ENCODE data around the gene CD82. TPM values are rescaled to one million over a fixed set of nuclear protein-coding genes. Genes with fewer than 3 reads are reported as not detected.

CD82 gene
- total RNA-seq, 1 experiment from 2014 or later, result 30.7 TPM

DNA sequence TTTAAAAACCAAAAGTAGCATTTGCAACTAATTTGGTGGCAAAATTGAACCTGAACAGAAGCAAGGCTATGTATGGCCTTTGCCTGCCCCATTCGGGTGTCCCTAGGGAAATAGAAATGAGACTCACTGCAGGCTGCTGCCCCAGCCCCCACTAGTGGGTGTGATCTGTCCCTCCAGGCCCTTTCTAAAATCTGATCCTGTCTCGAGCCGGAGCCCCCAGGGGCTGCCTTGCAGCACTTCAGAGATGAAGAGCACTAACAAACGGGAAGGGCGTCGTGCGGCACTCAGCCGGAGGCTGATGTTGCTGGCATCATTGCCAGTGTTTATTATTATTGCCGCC is 43.2 kb downstream of the CD82 start:
- H3K9me3 ChIP-seq (ENCODE audit: insufficient read depth, low read depth), result no peaks in the 10 kb centered on the region

DNA sequence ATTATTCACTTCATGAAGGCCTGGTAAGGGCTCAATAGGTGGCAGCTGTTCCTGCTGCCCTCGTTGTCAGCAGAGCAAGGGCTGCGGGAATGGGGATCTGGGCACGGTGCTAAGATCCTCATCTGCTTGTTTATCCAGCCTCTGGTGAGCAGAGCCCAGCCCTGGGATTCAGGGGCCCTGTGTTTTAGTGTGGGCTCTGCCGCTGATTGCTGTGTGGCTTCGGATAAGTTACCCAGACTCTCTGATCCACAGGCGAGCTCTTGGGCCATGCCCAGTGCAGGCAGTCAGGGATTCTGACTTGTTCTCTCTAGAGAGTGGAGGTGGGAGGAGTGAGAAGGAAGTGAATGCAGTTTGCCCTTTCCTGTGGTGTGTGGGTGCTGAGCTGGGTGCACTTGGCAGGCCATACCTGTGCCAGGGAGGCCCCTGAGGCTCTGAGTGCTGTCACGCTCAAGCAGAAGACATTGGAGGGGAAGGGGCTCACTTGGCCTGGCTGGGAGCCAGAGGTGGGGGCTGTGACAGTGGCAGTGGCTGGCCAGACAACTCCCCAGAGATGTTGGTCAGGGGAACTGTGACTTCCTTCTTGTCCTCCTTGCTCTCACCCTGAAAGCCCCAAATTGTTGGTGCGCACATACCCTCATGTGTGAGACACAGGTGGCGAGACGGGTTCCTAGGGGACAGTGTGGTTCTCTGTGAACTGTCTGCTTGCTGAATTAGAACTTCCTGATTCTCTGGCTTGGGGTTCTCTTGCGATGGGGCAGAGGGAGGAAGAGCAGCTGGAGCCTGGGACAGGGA is 43.7 kb downstream of the CD82 start:
- Histone ChIP-seq H3K4me3 (no peak overlapping the region), H3K27ac (no peak overlapping the region), H3K9me3 (ENCODE audit: insufficient read depth, low read depth) (no peaks in the 10 kb centered on the region), H4K20me1 (ENCODE audit: insufficient read depth) (no peaks in the 10 kb centered on the region), H2AFZ (no peak overlapping the region), H3K36me3 (ENCODE audit: low read depth) (no peaks in the 10 kb centered on the region), H3K4me1 (replicated peaks; ENCODE audit: insufficient read depth) (no peaks in the 10 kb centered on the region), H3K79me2 (ENCODE audit: low read depth) (no peaks in the 10 kb centered on the region), H3F3A (ENCODE audit: insufficient read depth, low read depth) (no peaks in the 10 kb centered on the region), H3K27me3 (ENCODE audit: insufficient read depth, low read depth) (no peaks in the 10 kb centered on the region), H3K4me2 (no peak overlapping the region), H3K9me2 (ENCODE audit: insufficient read depth) (no peaks in the 10 kb centered on the region)
- DNase-seq, result no peak
- POLR2A ChIA-PET (ENCODE audit: unreplicated experiment), result no interaction called here
- intact Hi-C loops (cut with micrococcal nuclease; ENCODE audit: unreplicated experiment), result no loop called here
- CTCF ChIA-PET, result interaction anchor here (0.5 to 0.6 kb wide), 2 partner anchors 55 to 493 kb away, joined by 6 read pairs; no protein-coding TSS in a partner anchor
- TF ChIP-seq, protein P1, sequence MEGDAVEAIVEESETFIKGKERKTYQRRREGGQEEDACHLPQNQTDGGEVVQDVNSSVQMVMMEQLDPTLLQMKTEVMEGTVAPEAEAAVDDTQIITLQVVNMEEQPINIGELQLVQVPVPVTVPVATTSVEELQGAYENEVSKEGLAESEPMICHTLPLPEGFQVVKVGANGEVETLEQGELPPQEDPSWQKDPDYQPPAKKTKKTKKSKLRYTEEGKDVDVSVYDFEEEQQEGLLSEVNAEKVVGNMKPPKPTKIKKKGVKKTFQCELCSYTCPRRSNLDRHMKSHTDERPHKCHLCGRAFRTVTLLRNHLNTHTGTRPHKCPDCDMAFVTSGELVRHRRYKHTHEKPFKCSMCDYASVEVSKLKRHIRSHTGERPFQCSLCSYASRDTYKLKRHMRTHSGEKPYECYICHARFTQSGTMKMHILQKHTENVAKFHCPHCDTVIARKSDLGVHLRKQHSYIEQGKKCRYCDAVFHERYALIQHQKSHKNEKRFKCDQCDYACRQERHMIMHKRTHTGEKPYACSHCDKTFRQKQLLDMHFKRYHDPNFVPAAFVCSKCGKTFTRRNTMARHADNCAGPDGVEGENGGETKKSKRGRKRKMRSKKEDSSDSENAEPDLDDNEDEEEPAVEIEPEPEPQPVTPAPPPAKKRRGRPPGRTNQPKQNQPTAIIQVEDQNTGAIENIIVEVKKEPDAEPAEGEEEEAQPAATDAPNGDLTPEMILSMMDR (conservative IDR thresholded peaks at IDR 0.05), result no peak
- TF ChIP-seq EZH2 (IDR thresholded peaks at IDR 0.05; ENCODE audit: low read depth), result no peak
- BruUV-seq (replicated peaks), result no TSS peak

More for the DNA sequence above, 43.2 kb downstream of the CD82 start:
- Histone ChIP-seq H3K4me2 (no peak overlapping the region), H3K27ac (no peak overlapping the region), H3K36me3 (ENCODE audit: low read depth) (no peaks in the 10 kb centered on the region), H3K4me1 (replicated peaks; ENCODE audit: insufficient read depth) (no peaks in the 10 kb centered on the region), H3K4me3 (no peak overlapping the region), H3K27me3 (ENCODE audit: insufficient read depth, low read depth) (no peaks in the 10 kb centered on the region), H3K79me2 (ENCODE audit: low read depth) (no peaks in the 10 kb centered on the region), H3K9me2 (ENCODE audit: insufficient read depth) (no peaks in the 10 kb centered on the region), H3F3A (ENCODE audit: insufficient read depth, low read depth) (no peaks in the 10 kb centered on the region), H2AFZ (no peak overlapping the region), H4K20me1 (ENCODE audit: insufficient read depth) (no peaks in the 10 kb centered on the region)
- intact Hi-C loops (cut with micrococcal nuclease; ENCODE audit: unreplicated experiment), result no loop called here
- no TSS peak for BruUV-seq (replicated peaks)
- ChIA-PET POLR2A (ENCODE audit: unreplicated experiment) (no interaction called here), CTCF (no interaction called here)
- TF ChIP-seq, protein P1 (conservative IDR thresholded peaks at IDR 0.05), result no peak
- no peak for TF ChIP-seq EZH2 (IDR thresholded peaks at IDR 0.05; ENCODE audit: low read depth)
- DNase-seq, result no peak

DNA sequence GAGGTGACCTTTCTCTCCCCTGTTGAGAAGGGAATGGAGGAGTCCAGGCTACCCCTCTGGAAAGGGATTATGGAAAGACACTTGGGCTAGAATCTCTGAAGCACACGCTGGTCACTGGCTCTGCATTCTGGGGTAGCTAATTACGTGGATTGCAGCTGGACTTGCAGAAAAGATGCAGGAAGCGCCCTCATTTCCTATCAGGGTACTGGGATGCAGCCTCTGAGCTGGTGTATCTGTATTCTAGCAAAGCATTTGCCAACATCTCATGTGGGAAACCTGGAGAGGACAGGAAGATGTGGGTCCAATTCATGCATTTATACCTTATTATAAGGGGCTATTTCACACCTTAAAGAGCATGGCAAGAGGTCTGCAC is 44.3 kb downstream of the CD82 start:
- H4K20me1 ChIP-seq (ENCODE audit: insufficient read depth), result no peaks in the 10 kb centered on the region
- no peak overlapping the region for H3K4me3 ChIP-seq
- TF ChIP-seq, protein P1 (conservative IDR thresholded peaks at IDR 0.05), result no peak
- TF ChIP-seq EZH2 (IDR thresholded peaks at IDR 0.05; ENCODE audit: low read depth), result no peak
- H3K79me2 ChIP-seq (ENCODE audit: low read depth), result no peaks in the 10 kb centered on the region
- intact Hi-C loops (cut with micrococcal nuclease; ENCODE audit: unreplicated experiment), result loop anchor here (10.0 kb wide), 1 partner anchor 325 kb away; no protein-coding TSS in a partner anchor
- H3F3A ChIP-seq (ENCODE audit: insufficient read depth, low read depth), result no peaks in the 10 kb centered on the region
- H3K27me3 ChIP-seq (ENCODE audit: insufficient read depth, low read depth), result no peaks in the 10 kb centered on the region
- no peaks in the 10 kb centered on the region for H3K4me1 ChIP-seq (replicated peaks; ENCODE audit: insufficient read depth)
- no peaks in the 10 kb centered on the region for H3K9me2 ChIP-seq (ENCODE audit: insufficient read depth)
- no peaks in the 10 kb centered on the region for H3K9me3 ChIP-seq (ENCODE audit: insufficient read depth, low read depth)
- H2AFZ ChIP-seq, result no peak overlapping the region
- no peaks in the 10 kb centered on the region for H3K36me3 ChIP-seq (ENCODE audit: low read depth)
- H3K4me2 ChIP-seq, result no peak overlapping the region
- CTCF ChIA-PET, result interaction anchor here (0.5 to 0.7 kb wide), 3 partner anchors 9 to 492 kb away, joined by 3 to 6 read pairs (median 6); no protein-coding TSS in a partner anchor
- H3K27ac ChIP-seq, result no peak overlapping the region
- BruUV-seq (replicated peaks), result no TSS peak
- POLR2A ChIA-PET (ENCODE audit: unreplicated experiment), result no interaction called here
- DNase-seq, result no peak
